Activated T-cell treated with anti-CD3 and anti-CD28 coated beads, Interleukin-2, amount 50 U/mL, for 1 hour (primary cell): Measurements from ENCODE around the gene STARD10.
A peak's percentile ranks its signal among the peaks of the same experiment; 100 is the strongest.
"Not testable (repeated sequence)": the region's sequence is repeated elsewhere in the genome, so short reads cannot be mapped to it uniquely, and the experiment has no call there.

Experiments
- DNase-seq: peaks from one replicate; pipeline ENCODE4 v3.0.0-alpha.2; 2020

Gene STARD10

GRCh38 chr11:72807021-72807693, 13.3 kb upstream of the STARD10 start:
- no peak for DNase-seq

- DNase-seq = not testable (repeated sequence)
These were observed 12.5 kb upstream of the STARD10 start for GRCh38 chr11:72806378-72806777.

GRCh38 chr11:72805216-72805615, 11.4 kb upstream of the STARD10 start:
- DNase-seq = no peak

GRCh38 chr11:72802822-72803221, 9.0 kb upstream of the STARD10 start:
- no peak for DNase-seq

- DNase-seq = no peak
These were observed 5.6 kb upstream of the STARD10 start for GRCh38 chr11:72799441-72799840.

- no peak for DNase-seq
These were observed 4.5 kb upstream of the STARD10 start for GRCh38 chr11:72798361-72798760.

GRCh38 chr11:72793076-72793424, 797 bp downstream of the STARD10 start:
- no peak for DNase-seq

GRCh38 chr11:72792437-72793021, 1.3 kb downstream of the STARD10 start:
- no peak for DNase-seq

GRCh38 chr11:72791228-72791627, 2.6 kb downstream of the STARD10 start:
- not testable (repeated sequence) for DNase-seq

GRCh38 chr11:72789493-72790131, 4.2 kb downstream of the STARD10 start:
- no peak for DNase-seq

GRCh38 chr11:72788241-72788640, 5.6 kb downstream of the STARD10 start:
- no peak for DNase-seq

- DNase-seq = no peak
These were observed 6.4 kb downstream of the STARD10 start for GRCh38 chr11:72787216-72788104.

- DNase-seq = no peak
These were observed 7.3 kb downstream of the STARD10 start for GRCh38 chr11:72786305-72787215.

- no peak for DNase-seq
These were observed 9.2 kb downstream of the STARD10 start for GRCh38 chr11:72784662-72785061.

GRCh38 chr11:72783144-72783905, 10.5 kb downstream of the STARD10 start:
- DNase-seq = no peak

- no peak for DNase-seq
These were observed 11.5 kb downstream of the STARD10 start for GRCh38 chr11:72782081-72782920.

GRCh38 chr11:72781313-72782080, 12.3 kb downstream of the STARD10 start:
- DNase-seq = peak; percentile 71

- no peak for DNase-seq
These were observed 12.9 kb downstream of the STARD10 start for GRCh38 chr11:72781063-72781312.

GRCh38 chr11:72780296-72781062, 13.4 kb downstream of the STARD10 start:
- peak; percentile 27 for DNase-seq
